Hepatocyte (in vitro differentiated cells): ENCODE data around the gene TP53RK. TPM values are rescaled to one million over a fixed set of nuclear protein-coding genes. Genes with fewer than 3 reads are reported as not detected.

Experiments used
- DNase-seq: peaks from one replicate; pipeline ENCODE4 v3.0.0-alpha.2; 2016; ENCODE audit warnings: low spot score
- H2AFZ ChIP-seq: fragments of 200-600 bp; sonication (generic); 2 replicates; pipeline ENCODE4 v1.6.0; 2016; ENCODE audit warnings: antibody characterized with exemption, mild to moderate bottlenecking
- H3K27ac ChIP-seq: fragments of 200-600 bp; sonication (generic); 2 replicates; pipeline ENCODE4 v1.5.1; 2016; ENCODE audit warnings: mild to moderate bottlenecking
- H3K27me3 ChIP-seq: fragments of 200-600 bp; sonication (generic); 2 replicates; pipeline ENCODE4 v1.6.1; 2016
- H3K36me3 ChIP-seq: fragments of 200-600 bp; sonication (generic); replicated peaks from 2 replicates; pipeline ENCODE4 v1.5.1; 2016; ENCODE audit warnings: low read depth; ENCODE audit not compliant: insufficient read depth
- H3K4me1 ChIP-seq: fragments of 200-600 bp; sonication (generic); 2 replicates; pipeline ENCODE4 v1.5.1; 2016; ENCODE audit warnings: mild to moderate bottlenecking, moderate library complexity; ENCODE audit not compliant: insufficient read depth
- H3K4me2 ChIP-seq: fragments of 200-600 bp; sonication (generic); 2 replicates; pipeline ENCODE4 v1.6.0; 2016
- H3K4me3 ChIP-seq: fragments of 200-600 bp; sonication (generic); 2 replicates; pipeline ENCODE4 v1.5.1; 2016; ENCODE audit warnings: mild to moderate bottlenecking
- H3K79me2 ChIP-seq: fragments of 200-600 bp; sonication (generic); 2 replicates; pipeline ENCODE4 v1.6.0; 2017; ENCODE audit warnings: mild to moderate bottlenecking
- H3K9me2 ChIP-seq: fragments of 200-600 bp; sonication (generic); replicated peaks from 2 replicates; pipeline ENCODE4 v1.6.0; 2017; ENCODE audit warnings: mild to moderate bottlenecking; ENCODE audit not compliant: insufficient read depth
- H3K9me3 ChIP-seq: fragments of 200-600 bp; sonication (generic); 2 replicates; pipeline ENCODE4 v1.5.1; 2016; ENCODE audit warnings: low read depth, mild to moderate bottlenecking
- H4K20me1 ChIP-seq: fragments of 200-600 bp; sonication (generic); 2 replicates; pipeline ENCODE4 v1.6.0; 2016; ENCODE audit warnings: mild to moderate bottlenecking; ENCODE audit not compliant: insufficient read depth, poor library complexity, severe bottlenecking
- EZH2 ChIP-seq: fragments of 200-600 bp; sonication (generic); IDR thresholded peaks from 2 replicates; pipeline ENCODE4 v1.6.1; 2016; ENCODE audit warnings: antibody characterized with exemption, mild to moderate bottlenecking, borderline replicate concordance
- EZH2phosphoT487 ChIP-seq: fragments of 200-600 bp; sonication (generic); IDR thresholded peaks from one replicate; pipeline ENCODE4 v1.6.1; 2018; ENCODE audit warnings: antibody characterized with exemption, mild to moderate bottlenecking, low read depth, moderate library complexity; ENCODE audit not compliant: unreplicated experiment, severe bottlenecking
- WGBS: methylation state at CpG from one replicate; pipeline ENCODE4 v1.1.6; 2016; ENCODE audit warnings: low lambda C conversion rate; ENCODE audit errors: missing lambda C conversion rate; 5-methylcytosine and 5-hydroxymethylcytosine counted together
- polyA plus RNA-seq: library from polyadenylated mRNA; unstranded; fragments of >200 nt; fragmentation: Nextera tagmentation; extraction: Ambion mirVana; gene quantifications from 2 replicates; pipeline ENCODE4 v1.2.1, GENCODE V29; 2016
- total RNA-seq: library from RNA; depleted of rRNA; stranded (reverse); fragments of >200 nt; gene quantifications from 2 replicates; pipeline ENCODE4 v1.2.3, GENCODE V29; 2014
- TF ChIP-seq, protein P1 (sequence below): fragments of 200-600 bp; sonication (generic); IDR thresholded peaks from 2 replicates; pipeline ENCODE4 v1.5.1; 2016; ENCODE audit warnings: antibody characterized with exemption, mild to moderate bottlenecking; ENCODE audit not compliant: poor library complexity

The TP53RK gene
- total and polyA plus RNA-seq, 2 experiments from 2014 or later, result 19.6 to 19.8 TPM

- Histone ChIP-seq H2AFZ (peak overlapping the region; percentile 97), H3K27ac (peak overlapping the region; percentile 97), H3K4me2 (peak overlapping the region; percentile 92), H3K4me3 (no peak overlapping the region), H3K9me3 (no peaks in the 10 kb centered on the region), H3K36me3 (no peaks in the 10 kb centered on the region), H3K9me2 (no peaks in the 10 kb centered on the region), H4K20me1 (no peaks in the 10 kb centered on the region), H3K79me2 (peaks cover 32% of the 10 kb centered on the region), H3K4me1 (peaks cover 26% of the 10 kb centered on the region), H3K27me3 (no peaks in the 10 kb centered on the region)
- peak; percentile 70 for DNase-seq
- WGBS, result 68% methylated on average over 8 of the region's 8 CpGs
- TF ChIP-seq, protein P1, sequence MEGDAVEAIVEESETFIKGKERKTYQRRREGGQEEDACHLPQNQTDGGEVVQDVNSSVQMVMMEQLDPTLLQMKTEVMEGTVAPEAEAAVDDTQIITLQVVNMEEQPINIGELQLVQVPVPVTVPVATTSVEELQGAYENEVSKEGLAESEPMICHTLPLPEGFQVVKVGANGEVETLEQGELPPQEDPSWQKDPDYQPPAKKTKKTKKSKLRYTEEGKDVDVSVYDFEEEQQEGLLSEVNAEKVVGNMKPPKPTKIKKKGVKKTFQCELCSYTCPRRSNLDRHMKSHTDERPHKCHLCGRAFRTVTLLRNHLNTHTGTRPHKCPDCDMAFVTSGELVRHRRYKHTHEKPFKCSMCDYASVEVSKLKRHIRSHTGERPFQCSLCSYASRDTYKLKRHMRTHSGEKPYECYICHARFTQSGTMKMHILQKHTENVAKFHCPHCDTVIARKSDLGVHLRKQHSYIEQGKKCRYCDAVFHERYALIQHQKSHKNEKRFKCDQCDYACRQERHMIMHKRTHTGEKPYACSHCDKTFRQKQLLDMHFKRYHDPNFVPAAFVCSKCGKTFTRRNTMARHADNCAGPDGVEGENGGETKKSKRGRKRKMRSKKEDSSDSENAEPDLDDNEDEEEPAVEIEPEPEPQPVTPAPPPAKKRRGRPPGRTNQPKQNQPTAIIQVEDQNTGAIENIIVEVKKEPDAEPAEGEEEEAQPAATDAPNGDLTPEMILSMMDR, result peak; percentile 38
- no peak for TF ChIP-seq EZH2
Measured at GRCh38 chr20:46708172-46708860, 19.1 kb upstream of the TP53RK start.

DNA sequence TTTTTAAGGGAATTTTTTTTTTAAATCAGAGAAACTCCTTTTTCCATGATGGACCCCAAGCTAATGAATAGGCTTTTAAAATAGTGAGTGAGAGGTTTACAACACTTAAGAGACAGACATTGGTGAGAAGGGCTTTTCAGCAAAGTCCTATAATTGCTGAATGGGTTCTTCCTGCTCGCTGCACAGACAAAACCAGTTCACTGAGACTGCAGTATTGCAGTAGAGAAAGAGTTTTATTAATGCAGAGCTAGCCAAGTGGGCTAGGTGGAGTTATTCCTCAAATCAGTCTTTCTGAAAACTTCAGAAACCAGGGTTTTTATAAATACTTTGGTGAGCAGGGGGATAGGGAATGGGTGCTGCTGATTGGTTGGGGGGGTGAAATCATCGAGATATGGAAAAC lies 17.0 kb upstream of the TP53RK start:
- no peak overlapping the region for H3K27ac ChIP-seq
- DNase-seq, result no peak
- H4K20me1 ChIP-seq, result no peaks in the 10 kb centered on the region
- no peaks in the 10 kb centered on the region for H3K27me3 ChIP-seq
- no peak overlapping the region for H3K4me3 ChIP-seq
- peaks cover 15% of the 10 kb centered on the region for H3K79me2 ChIP-seq
- TF ChIP-seq, protein P1, result no peak
- TF ChIP-seq EZH2phosphoT487 (no peak), EZH2 (no peak)
- H3K4me2 ChIP-seq, result no peak overlapping the region
- H3K9me3 ChIP-seq, result no peaks in the 10 kb centered on the region
- 97% methylated on average over 2 of the region's 2 CpGs for WGBS
- no peaks in the 10 kb centered on the region for H3K9me2 ChIP-seq
- H3K36me3 ChIP-seq, result no peaks in the 10 kb centered on the region
- H2AFZ ChIP-seq, result no peak overlapping the region
- peaks cover 25% of the 10 kb centered on the region for H3K4me1 ChIP-seq

DNA sequence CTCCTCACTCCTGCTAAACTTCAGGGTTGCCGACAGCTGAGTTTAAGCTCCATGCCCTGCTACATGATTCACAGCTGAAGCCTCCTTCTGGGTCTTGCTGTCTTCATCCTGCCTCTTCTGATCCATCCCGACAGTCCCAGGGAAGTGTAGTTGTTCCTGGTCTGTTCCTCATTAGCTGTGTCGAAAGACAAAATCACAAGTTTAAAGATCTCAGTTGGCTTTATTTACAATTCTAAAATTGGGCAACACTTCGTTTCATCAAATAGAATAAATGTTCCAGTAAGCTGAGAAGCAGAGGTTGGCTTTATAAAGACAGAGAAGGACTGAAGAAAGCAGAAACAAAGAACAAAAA lies 16.1 kb upstream of the TP53RK start:
- Histone ChIP-seq H3K9me2 (no peaks in the 10 kb centered on the region), H3K4me1 (peaks cover 16% of the 10 kb centered on the region), H3K36me3 (no peaks in the 10 kb centered on the region), H3K4me3 (no peak overlapping the region), H4K20me1 (no peaks in the 10 kb centered on the region), H2AFZ (no peak overlapping the region), H3K27ac (peak overlapping the region; percentile 3), H3K9me3 (no peaks in the 10 kb centered on the region), H3K27me3 (no peaks in the 10 kb centered on the region), H3K4me2 (no peak overlapping the region), H3K79me2 (peaks cover 6% of the 10 kb centered on the region)
- peak; percentile 29 for DNase-seq
- 45% methylated on average over 4 of the region's 4 CpGs for WGBS
- TF ChIP-seq EZH2 (no peak), EZH2phosphoT487 (no peak)
- TF ChIP-seq, protein P1, result no peak
